ENCODE results near the gene TMCC1.
"Not testable (repeated sequence)": the region's sequence is repeated elsewhere in the genome, so short reads cannot be mapped to it uniquely, and the experiment has no call there.

Gene TMCC1

GRCh38 chr3:129641567-129642260 lies 251.8 kb downstream of the TMCC1 start:
- not testable (repeated sequence) for DNase-seq

GRCh38 chr3:129640985-129641384 lies 252.5 kb downstream of the TMCC1 start:
- not testable (repeated sequence) for DNase-seq

- DNase-seq, result no peak
These were observed 255.0 kb downstream of the TMCC1 start for GRCh38 chr3:129638481-129638880.

- no peak for DNase-seq
These were observed 257.4 kb downstream of the TMCC1 start for GRCh38 chr3:129636082-129636481.

- no peak for DNase-seq
These were observed 257.9 kb downstream of the TMCC1 start for GRCh38 chr3:129635656-129636055.

GRCh38 chr3:129633751-129634481 lies 259.6 kb downstream of the TMCC1 start:
- peak in 1 of 5 experiments; percentile 19 for DNase-seq

GRCh38 chr3:129632977-129633376 lies 260.5 kb downstream of the TMCC1 start:
- DNase-seq, result no peak

GRCh38 chr3:129632556-129632955 lies 261.0 kb downstream of the TMCC1 start:
- no peak for DNase-seq

- no peak for DNase-seq
These were observed 261.5 kb downstream of the TMCC1 start for GRCh38 chr3:129632056-129632455.

- no peak for DNase-seq
These were observed 264.5 kb downstream of the TMCC1 start for GRCh38 chr3:129629011-129629410.

GRCh38 chr3:129628169-129628522 lies 265.4 kb downstream of the TMCC1 start:
- no peak for DNase-seq

GRCh38 chr3:129627350-129628168 lies 266.0 kb downstream of the TMCC1 start:
- peak in 4 of 5 experiments; percentile 33 to 73 (median 42) for DNase-seq

- DNase-seq, result peak in 4 of 5 experiments; percentile 34 to 67 (median 46)
These were observed 266.7 kb downstream of the TMCC1 start for GRCh38 chr3:129626744-129627349.

- DNase-seq, result no peak
These were observed 268.2 kb downstream of the TMCC1 start for GRCh38 chr3:129625072-129625874.

- DNase-seq, result no peak
These were observed 269.0 kb downstream of the TMCC1 start for GRCh38 chr3:129624347-129625071.

- no peak for DNase-seq
These were observed 269.9 kb downstream of the TMCC1 start for GRCh38 chr3:129623447-129624118.

- DNase-seq, result no peak
These were observed 270.6 kb downstream of the TMCC1 start for GRCh38 chr3:129622933-129623332.

- no peak for DNase-seq
These were observed 271.2 kb downstream of the TMCC1 start for GRCh38 chr3:129622226-129622874.

- DNase-seq, result no peak
These were observed 271.8 kb downstream of the TMCC1 start for GRCh38 chr3:129621626-129622225.
